Measurements from ENCODE around the gene FOXJ1.

DNA sequence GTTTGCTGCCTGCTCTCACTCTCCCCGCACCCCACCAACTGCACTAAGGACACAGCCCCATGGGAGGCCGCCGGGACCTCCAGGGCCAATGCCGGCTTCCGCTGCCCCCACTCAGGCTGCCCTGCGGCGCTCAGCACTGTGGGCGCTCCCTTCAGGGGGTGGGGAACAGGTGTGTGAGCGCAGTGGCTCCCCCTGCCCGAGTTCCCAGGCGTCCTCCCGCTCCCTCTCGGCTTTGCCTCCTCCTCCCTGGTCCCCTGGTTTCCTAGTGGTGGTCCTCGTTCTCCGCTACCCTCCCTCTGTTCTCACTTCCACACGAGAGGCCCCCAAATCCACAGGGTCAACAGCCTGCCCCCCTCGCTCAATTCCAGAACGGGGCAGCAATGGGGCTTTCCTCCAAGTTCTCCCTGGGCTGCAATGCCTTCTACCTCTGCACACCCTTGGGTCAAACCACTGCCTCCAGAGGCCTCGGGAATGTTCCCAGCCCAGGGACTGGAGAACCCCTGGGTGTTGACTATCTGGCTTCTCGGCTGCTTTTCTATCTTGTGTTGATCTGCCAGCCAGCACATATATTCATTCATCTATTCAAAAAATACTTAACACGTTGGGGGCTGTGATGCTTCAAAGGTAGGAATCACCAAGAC lies 9.9 kb downstream of the FOXJ1 start:
- TF ChIP-seq, protein P1, sequence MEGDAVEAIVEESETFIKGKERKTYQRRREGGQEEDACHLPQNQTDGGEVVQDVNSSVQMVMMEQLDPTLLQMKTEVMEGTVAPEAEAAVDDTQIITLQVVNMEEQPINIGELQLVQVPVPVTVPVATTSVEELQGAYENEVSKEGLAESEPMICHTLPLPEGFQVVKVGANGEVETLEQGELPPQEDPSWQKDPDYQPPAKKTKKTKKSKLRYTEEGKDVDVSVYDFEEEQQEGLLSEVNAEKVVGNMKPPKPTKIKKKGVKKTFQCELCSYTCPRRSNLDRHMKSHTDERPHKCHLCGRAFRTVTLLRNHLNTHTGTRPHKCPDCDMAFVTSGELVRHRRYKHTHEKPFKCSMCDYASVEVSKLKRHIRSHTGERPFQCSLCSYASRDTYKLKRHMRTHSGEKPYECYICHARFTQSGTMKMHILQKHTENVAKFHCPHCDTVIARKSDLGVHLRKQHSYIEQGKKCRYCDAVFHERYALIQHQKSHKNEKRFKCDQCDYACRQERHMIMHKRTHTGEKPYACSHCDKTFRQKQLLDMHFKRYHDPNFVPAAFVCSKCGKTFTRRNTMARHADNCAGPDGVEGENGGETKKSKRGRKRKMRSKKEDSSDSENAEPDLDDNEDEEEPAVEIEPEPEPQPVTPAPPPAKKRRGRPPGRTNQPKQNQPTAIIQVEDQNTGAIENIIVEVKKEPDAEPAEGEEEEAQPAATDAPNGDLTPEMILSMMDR (IDR thresholded peaks at IDR 0.05; ENCODE audit: low read depth, low read length, missing input control), result no peak
- TF ChIP-seq RXRA (IDR thresholded peaks at IDR 0.05), result no peak
- no peak for TF ChIP-seq GABPA (IDR thresholded peaks at IDR 0.05 in 1 of 2, conservative IDR thresholded peaks at IDR 0.05 in 1 of 2)
- TF ChIP-seq SP1 (IDR thresholded peaks at IDR 0.05), result no peak
- TF ChIP-seq, protein P2, sequence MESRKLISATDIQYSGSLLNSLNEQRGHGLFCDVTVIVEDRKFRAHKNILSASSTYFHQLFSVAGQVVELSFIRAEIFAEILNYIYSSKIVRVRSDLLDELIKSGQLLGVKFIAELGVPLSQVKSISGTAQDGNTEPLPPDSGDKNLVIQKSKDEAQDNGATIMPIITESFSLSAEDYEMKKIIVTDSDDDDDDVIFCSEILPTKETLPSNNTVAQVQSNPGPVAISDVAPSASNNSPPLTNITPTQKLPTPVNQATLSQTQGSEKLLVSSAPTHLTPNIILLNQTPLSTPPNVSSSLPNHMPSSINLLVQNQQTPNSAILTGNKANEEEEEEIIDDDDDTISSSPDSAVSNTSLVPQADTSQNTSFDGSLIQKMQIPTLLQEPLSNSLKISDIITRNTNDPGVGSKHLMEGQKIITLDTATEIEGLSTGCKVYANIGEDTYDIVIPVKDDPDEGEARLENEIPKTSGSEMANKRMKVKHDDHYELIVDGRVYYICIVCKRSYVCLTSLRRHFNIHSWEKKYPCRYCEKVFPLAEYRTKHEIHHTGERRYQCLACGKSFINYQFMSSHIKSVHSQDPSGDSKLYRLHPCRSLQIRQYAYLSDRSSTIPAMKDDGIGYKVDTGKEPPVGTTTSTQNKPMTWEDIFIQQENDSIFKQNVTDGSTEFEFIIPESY (IDR thresholded peaks at IDR 0.05), result no peak
- TF ChIP-seq JUND (IDR thresholded peaks at IDR 0.05), result no peak
- no peak for TF ChIP-seq TAF1 (conservative IDR thresholded peaks at IDR 0.05)
- TF ChIP-seq, protein P3, sequence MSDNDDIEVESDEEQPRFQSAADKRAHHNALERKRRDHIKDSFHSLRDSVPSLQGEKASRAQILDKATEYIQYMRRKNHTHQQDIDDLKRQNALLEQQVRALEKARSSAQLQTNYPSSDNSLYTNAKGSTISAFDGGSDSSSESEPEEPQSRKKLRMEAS (IDR thresholded peaks at IDR 0.05), result no peak
- TF ChIP-seq, protein P4, sequence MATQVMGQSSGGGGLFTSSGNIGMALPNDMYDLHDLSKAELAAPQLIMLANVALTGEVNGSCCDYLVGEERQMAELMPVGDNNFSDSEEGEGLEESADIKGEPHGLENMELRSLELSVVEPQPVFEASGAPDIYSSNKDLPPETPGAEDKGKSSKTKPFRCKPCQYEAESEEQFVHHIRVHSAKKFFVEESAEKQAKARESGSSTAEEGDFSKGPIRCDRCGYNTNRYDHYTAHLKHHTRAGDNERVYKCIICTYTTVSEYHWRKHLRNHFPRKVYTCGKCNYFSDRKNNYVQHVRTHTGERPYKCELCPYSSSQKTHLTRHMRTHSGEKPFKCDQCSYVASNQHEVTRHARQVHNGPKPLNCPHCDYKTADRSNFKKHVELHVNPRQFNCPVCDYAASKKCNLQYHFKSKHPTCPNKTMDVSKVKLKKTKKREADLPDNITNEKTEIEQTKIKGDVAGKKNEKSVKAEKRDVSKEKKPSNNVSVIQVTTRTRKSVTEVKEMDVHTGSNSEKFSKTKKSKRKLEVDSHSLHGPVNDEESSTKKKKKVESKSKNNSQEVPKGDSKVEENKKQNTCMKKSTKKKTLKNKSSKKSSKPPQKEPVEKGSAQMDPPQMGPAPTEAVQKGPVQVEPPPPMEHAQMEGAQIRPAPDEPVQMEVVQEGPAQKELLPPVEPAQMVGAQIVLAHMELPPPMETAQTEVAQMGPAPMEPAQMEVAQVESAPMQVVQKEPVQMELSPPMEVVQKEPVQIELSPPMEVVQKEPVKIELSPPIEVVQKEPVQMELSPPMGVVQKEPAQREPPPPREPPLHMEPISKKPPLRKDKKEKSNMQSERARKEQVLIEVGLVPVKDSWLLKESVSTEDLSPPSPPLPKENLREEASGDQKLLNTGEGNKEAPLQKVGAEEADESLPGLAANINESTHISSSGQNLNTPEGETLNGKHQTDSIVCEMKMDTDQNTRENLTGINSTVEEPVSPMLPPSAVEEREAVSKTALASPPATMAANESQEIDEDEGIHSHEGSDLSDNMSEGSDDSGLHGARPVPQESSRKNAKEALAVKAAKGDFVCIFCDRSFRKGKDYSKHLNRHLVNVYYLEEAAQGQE (IDR thresholded peaks at IDR 0.05), result no peak
